ENCODE data around the gene USE1.
A peak's percentile ranks its signal among the peaks of the same experiment; 100 is the strongest.

USE1 gene

GRCh38 chr19:17240062-17240752, 25.1 kb downstream of the USE1 start:
- no peak for TF ChIP-seq CTCF (conservative IDR thresholded peaks at IDR 0.05; ENCODE audit: low read length)
- no peak for TF ChIP-seq EZH2phosphoT487 (IDR thresholded peaks at IDR 0.05; ENCODE audit: borderline replicate concordance)
- H3K4me3 ChIP-seq (ENCODE audit: low read length, poor library complexity, severe bottlenecking), result no peak overlapping the region

GRCh38 chr19:17240826-17241399, 25.8 kb downstream of the USE1 start:
- H3K4me2 ChIP-seq (ENCODE audit: low read depth, low read length, poor library complexity, severe bottlenecking), result peak overlapping the region; percentile 32
- peaks cover 39% of the 10 kb centered on the region for H3K4me1 ChIP-seq (ENCODE audit: insufficient read depth, low read length, poor library complexity, severe bottlenecking)
- no peaks in the 10 kb centered on the region for H3K27me3 ChIP-seq (ENCODE audit: insufficient read depth, low read length, poor library complexity, severe bottlenecking)
- peak overlapping the region; percentile 21 for H3K4me3 ChIP-seq (ENCODE audit: low read length, poor library complexity, severe bottlenecking)
- H2AFZ ChIP-seq (ENCODE audit: low read length), result no peak overlapping the region
- TF ChIP-seq CTCF (conservative IDR thresholded peaks at IDR 0.05; ENCODE audit: low read length) (no peak), EZH2phosphoT487 (IDR thresholded peaks at IDR 0.05; ENCODE audit: borderline replicate concordance) (no peak)
- H4K20me1 ChIP-seq (ENCODE audit: insufficient read depth, low read length, poor library complexity, severe bottlenecking), result peaks cover 26% of the 10 kb centered on the region
- no peaks in the 10 kb centered on the region for H3K9me3 ChIP-seq (ENCODE audit: insufficient read depth, low read depth, low read length)
- no peaks in the 10 kb centered on the region for H3F3A ChIP-seq (ENCODE audit: low read depth)
- H3K36me3 ChIP-seq (ENCODE audit: insufficient read depth, low read length), result no peaks in the 10 kb centered on the region
- H3K9ac ChIP-seq (ENCODE audit: low read depth, low read length, poor library complexity, severe bottlenecking), result no peak overlapping the region
- H3K79me2 ChIP-seq (ENCODE audit: insufficient read depth, low read length), result peaks cover 56% of the 10 kb centered on the region
- no peaks in the 10 kb centered on the region for H3K9me2 ChIP-seq (replicated peaks; ENCODE audit: low read depth, low read length)

More at GRCh38 chr19:17240062-17240752, 25.1 kb downstream of the USE1 start:
- Histone ChIP-seq H3K9ac (ENCODE audit: low read depth, low read length, poor library complexity, severe bottlenecking) (no peak overlapping the region), H4K20me1 (ENCODE audit: insufficient read depth, low read length, poor library complexity, severe bottlenecking) (peaks cover 26% of the 10 kb centered on the region), H3K9me2 (replicated peaks; ENCODE audit: low read depth, low read length) (no peaks in the 10 kb centered on the region), H3K27me3 (ENCODE audit: insufficient read depth, low read length, poor library complexity, severe bottlenecking) (no peaks in the 10 kb centered on the region), H3K9me3 (ENCODE audit: insufficient read depth, low read depth, low read length) (no peaks in the 10 kb centered on the region), H2AFZ (ENCODE audit: low read length) (no peak overlapping the region), H3K36me3 (ENCODE audit: insufficient read depth, low read length) (no peaks in the 10 kb centered on the region), H3K79me2 (ENCODE audit: insufficient read depth, low read length) (peaks cover 55% of the 10 kb centered on the region), H3F3A (ENCODE audit: low read depth) (no peaks in the 10 kb centered on the region), H3K4me2 (ENCODE audit: low read depth, low read length, poor library complexity, severe bottlenecking) (peak overlapping the region; percentile 32), H3K4me1 (ENCODE audit: insufficient read depth, low read length, poor library complexity, severe bottlenecking) (peaks cover 41% of the 10 kb centered on the region)

DNA sequence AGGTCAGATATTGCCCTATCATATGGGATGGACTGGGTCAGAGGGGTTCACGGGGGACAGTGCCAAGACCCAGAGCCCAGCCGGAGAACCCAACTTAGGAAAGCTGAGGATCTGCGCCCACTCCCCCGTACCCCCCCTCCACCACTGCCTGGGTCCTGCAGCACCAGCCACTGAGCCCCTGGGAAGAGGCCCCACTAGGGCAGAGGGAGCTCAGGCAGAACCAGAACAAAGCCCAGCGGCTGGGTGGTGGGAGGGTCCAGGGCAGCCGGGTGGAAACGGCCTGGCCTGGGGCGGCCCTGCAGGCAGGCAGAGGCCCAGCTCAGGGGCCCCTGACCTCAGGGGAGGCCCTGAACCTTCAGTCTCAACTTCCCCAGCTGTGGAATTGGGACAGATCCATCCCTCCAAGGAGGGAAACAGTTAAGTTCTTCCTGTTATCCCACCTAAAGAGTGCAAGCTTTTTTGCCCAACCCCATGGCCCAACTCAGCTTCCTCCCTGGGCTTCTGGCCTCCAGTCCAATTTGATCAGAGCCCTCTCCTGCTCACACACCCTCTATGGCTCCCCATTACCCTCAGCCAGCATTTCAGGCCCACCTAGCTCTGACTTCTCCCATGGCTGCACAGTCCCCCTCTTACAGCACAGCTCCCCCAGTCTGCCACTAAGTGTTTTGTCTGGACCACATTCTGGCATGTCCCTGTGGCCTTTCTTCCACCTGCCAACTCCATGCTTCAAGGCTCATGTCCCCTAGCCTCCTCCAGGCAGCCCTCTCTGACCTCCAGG, 27.5 kb downstream of the USE1 start:
- H3K36me3 ChIP-seq (ENCODE audit: insufficient read depth, low read length), result no peaks in the 10 kb centered on the region
- peak overlapping the region; percentile 86 for H3K4me2 ChIP-seq (ENCODE audit: low read depth, low read length, poor library complexity, severe bottlenecking)
- H2AFZ ChIP-seq (ENCODE audit: low read length), result no peak overlapping the region
- H3K9me2 ChIP-seq (replicated peaks; ENCODE audit: low read depth, low read length), result no peaks in the 10 kb centered on the region
- H3K9me3 ChIP-seq (ENCODE audit: insufficient read depth, low read depth, low read length), result no peaks in the 10 kb centered on the region
- TF ChIP-seq CTCF (conservative IDR thresholded peaks at IDR 0.05; ENCODE audit: low read length), result no peak
- no peak for TF ChIP-seq EZH2phosphoT487 (IDR thresholded peaks at IDR 0.05; ENCODE audit: borderline replicate concordance)
- H3K27me3 ChIP-seq (ENCODE audit: insufficient read depth, low read length, poor library complexity, severe bottlenecking), result no peaks in the 10 kb centered on the region
- H3K4me3 ChIP-seq (ENCODE audit: low read length, poor library complexity, severe bottlenecking), result peak overlapping the region; percentile 74
- H3F3A ChIP-seq (ENCODE audit: low read depth), result no peaks in the 10 kb centered on the region
- H3K79me2 ChIP-seq (ENCODE audit: insufficient read depth, low read length), result peaks cover 57% of the 10 kb centered on the region
- H4K20me1 ChIP-seq (ENCODE audit: insufficient read depth, low read length, poor library complexity, severe bottlenecking), result peaks cover 26% of the 10 kb centered on the region
- H3K9ac ChIP-seq (ENCODE audit: low read depth, low read length, poor library complexity, severe bottlenecking), result peak overlapping the region; percentile 65
- peaks cover 41% of the 10 kb centered on the region for H3K4me1 ChIP-seq (ENCODE audit: insufficient read depth, low read length, poor library complexity, severe bottlenecking)
